Epithelial cell of esophagus (primary cell): Measurements from ENCODE around the gene NOBOX.

Experiments
- DNase-seq: peaks from one replicate; pipeline ENCODE4 v3.0.0; 2010; ENCODE audit warnings: low read depth
- H3K4me3 ChIP-seq: 2 replicates; pipeline ENCODE4 v1.5.1; 2011; ENCODE audit warnings: mild to moderate bottlenecking, low read length, control low read depth
- TF ChIP-seq, protein P1 (sequence below): IDR thresholded peaks from 2 replicates; pipeline ENCODE4 v1.5.1; 2011; ENCODE audit warnings: low read depth, mild to moderate bottlenecking, low read length, control low read depth, inconsistent platforms; ENCODE audit not compliant: insufficient read depth; ENCODE audit errors: missing control alignments

NOBOX gene

DNA sequence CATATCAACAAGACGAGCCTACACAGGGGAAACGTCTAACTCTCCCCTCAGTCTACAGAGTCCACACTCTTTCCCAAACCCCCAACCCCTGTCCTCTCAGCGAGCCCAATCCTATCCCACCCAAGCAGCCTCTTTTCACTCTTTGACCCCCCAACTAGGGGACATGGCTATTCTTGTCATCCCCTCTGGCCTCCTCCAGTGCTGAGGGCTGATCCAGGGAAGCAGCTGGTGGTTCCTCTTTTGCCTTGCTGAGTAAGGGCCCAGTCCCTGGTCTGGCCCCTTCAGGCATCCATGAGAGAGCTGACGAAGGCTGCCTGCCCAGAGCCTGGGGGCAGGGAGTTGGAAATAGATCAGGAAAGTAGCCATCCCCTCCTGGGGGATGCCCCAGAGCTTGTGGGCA, 6.4 kb downstream of the NOBOX start:
- TF ChIP-seq, protein P1, sequence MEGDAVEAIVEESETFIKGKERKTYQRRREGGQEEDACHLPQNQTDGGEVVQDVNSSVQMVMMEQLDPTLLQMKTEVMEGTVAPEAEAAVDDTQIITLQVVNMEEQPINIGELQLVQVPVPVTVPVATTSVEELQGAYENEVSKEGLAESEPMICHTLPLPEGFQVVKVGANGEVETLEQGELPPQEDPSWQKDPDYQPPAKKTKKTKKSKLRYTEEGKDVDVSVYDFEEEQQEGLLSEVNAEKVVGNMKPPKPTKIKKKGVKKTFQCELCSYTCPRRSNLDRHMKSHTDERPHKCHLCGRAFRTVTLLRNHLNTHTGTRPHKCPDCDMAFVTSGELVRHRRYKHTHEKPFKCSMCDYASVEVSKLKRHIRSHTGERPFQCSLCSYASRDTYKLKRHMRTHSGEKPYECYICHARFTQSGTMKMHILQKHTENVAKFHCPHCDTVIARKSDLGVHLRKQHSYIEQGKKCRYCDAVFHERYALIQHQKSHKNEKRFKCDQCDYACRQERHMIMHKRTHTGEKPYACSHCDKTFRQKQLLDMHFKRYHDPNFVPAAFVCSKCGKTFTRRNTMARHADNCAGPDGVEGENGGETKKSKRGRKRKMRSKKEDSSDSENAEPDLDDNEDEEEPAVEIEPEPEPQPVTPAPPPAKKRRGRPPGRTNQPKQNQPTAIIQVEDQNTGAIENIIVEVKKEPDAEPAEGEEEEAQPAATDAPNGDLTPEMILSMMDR, result no peak
- H3K4me3 ChIP-seq, result no peak overlapping the region
- no peak for DNase-seq

- TF ChIP-seq, protein P1, result peak; percentile 66
- no peak overlapping the region for H3K4me3 ChIP-seq
- peak; percentile 58 for DNase-seq
Measured at GRCh38 chr7:144391823-144392255, 11.7 kb downstream of the NOBOX start.

DNA sequence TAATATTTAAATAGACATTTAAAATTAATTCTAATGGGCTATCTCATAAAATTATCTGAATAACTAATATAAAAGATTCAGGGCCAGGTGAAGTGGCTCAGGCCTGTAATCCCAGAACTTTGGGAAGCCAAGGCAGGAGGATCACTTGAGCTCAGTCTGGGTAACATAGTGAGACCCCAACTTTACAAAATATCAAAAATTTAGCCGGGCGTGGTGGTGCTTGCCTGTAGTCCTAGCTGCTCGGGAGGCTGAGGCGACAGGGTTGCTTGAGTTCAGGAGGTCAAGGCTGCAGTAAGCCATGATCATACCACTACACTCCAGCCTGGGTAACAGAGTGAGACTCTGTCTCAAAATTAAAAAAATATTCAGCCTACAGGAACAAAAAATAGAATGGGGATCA, 12.5 kb downstream of the NOBOX start:
- no peak for DNase-seq
- H3K4me3 ChIP-seq, result no peak overlapping the region
- TF ChIP-seq, protein P1, result no peak

DNA sequence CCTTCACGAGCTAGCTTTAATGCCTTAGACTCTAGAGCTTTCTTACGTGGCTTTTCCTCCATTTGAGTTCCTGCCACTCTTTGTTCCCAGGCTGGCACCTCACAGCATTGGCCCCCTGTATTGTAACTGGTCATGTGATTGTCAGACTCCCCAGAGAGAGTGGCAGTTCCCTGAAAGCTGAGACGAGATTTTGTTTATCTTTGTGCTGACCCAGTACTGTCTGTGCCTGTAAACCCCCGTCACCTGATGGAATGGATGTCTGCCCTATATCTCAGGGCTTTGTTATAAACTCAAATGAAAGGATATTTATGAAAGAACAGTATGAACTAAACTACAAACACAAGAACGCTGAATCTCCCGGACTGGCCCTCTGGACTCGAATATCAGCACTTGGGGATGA, 13.0 kb downstream of the NOBOX start:
- TF ChIP-seq, protein P1, result no peak
- no peak for DNase-seq

DNA sequence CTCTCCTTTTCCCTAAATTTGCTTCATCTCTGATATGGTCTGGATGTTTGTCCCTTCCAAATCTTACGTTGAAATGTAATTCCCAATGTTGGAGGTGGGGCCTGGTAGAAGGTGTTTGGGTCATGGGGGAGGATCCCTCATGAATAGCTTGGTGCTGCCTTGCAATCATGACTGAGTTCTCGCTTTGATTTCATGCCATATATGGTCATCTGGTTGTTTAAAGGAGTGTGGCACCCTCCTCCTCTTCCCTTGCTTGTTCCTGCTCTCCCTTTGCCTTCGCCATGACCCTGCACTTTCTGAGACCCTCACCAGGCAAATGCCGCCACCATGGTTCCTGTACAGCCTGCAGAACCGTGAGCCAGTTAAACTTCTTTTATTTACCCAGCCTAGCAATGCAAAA, 14.5 kb downstream of the NOBOX start:
- no peak for DNase-seq
- TF ChIP-seq, protein P1, result no peak
- no peak overlapping the region for H3K4me3 ChIP-seq

More for the DNA sequence above, 13.0 kb downstream of the NOBOX start:
- H3K4me3 ChIP-seq, result no peak overlapping the region

DNA sequence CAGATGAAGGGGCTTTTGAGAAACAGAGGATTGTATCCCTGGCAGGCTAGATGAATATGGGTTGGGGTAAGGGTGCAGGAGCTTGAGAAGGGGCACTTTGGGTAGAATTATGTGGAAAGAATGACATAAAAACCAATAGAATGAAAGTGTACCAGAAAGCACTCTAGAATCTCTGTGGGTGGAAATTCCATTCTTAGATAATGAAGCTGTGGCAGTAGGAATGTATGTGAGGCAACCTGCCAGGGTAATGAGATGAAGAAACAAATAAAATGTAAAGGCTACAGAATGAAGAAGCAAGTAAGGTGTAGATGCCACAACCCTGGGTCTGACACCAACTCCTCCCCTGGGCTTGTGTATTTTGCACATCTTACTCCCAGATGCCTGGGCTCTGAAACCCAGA, 16.8 kb downstream of the NOBOX start:
- H3K4me3 ChIP-seq, result no peak overlapping the region
- DNase-seq, result peak; percentile 10
- TF ChIP-seq, protein P1, result no peak

DNA sequence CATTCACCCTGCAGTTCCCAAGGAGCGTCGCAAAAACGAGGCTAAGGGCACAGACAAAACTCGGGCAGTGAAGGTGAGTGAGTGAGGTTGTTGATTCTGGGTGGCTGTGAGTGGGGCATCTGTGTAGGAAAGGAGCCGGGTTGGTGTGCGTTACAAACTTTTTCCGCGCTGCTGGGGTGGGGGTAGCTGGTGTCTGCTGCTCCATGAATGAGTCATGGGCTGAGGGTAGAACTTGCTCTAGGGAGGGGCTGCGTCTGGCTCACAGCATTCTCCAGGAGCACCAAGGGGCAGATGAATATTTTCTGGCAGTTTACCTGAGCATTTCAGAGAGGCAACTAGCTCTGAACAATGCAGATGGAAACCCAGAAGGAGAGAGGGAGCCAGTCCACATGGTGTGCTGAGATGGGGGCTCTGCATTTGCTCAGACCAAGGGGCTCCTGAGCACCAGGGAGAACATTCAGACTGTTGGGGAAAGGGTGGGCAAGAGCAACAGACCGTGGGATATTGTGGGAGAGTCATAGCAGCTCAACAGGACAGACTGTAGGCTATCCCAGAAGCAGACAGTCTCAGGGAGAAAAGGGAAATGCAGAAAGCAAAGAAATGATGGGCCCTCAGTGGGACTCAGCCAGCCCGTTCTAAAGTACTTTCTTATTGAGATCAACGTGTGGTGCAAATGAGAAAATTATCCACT, 18.8 kb downstream of the NOBOX start:
- no peak overlapping the region for H3K4me3 ChIP-seq
- DNase-seq, result peak; percentile 74
- TF ChIP-seq, protein P1, result no peak
